Measurements from ENCODE around the gene MICAL3.

DNA sequence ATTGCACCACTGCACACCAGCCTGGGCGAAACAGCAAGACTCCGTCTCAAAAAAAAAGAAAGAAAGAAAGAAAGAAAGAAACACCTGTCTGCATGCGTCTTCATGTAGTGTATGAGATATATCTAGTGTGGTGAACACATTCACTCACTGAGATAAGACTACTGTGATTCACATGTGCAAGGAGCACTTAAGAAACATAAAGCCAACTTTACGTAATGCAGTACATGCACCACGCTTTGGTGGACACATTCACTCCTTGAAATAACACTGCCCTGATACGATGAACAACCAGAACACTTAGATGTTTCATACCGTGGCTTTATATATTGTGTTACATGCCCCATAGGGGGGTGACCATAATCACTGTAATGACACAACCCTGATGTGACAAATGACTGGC is 96.0 kb downstream of the MICAL3 start:
- TF ChIP-seq, protein P1, sequence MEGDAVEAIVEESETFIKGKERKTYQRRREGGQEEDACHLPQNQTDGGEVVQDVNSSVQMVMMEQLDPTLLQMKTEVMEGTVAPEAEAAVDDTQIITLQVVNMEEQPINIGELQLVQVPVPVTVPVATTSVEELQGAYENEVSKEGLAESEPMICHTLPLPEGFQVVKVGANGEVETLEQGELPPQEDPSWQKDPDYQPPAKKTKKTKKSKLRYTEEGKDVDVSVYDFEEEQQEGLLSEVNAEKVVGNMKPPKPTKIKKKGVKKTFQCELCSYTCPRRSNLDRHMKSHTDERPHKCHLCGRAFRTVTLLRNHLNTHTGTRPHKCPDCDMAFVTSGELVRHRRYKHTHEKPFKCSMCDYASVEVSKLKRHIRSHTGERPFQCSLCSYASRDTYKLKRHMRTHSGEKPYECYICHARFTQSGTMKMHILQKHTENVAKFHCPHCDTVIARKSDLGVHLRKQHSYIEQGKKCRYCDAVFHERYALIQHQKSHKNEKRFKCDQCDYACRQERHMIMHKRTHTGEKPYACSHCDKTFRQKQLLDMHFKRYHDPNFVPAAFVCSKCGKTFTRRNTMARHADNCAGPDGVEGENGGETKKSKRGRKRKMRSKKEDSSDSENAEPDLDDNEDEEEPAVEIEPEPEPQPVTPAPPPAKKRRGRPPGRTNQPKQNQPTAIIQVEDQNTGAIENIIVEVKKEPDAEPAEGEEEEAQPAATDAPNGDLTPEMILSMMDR (IDR thresholded peaks at IDR 0.05 in 4 of 5, conservative IDR thresholded peaks at IDR 0.05 in 1 of 5): no peak
- TF ChIP-seq POLR2A (IDR thresholded peaks at IDR 0.05): no peak
